ENCODE data around the gene ERH. TPM values are rescaled to one million over a fixed set of nuclear protein-coding genes. Genes with fewer than 3 reads are reported as not detected.
A peak's percentile ranks its signal among the peaks of the same experiment; 100 is the strongest.

ERH gene
- total and polyA plus RNA-seq, 2 donors (not counting 3 experiments of a cell fraction or from before 2014, with no cell fraction given): 157 to 263 TPM

GRCh38 chr14:69363055-69363454 is 35.0 kb downstream of the ERH start:
- H3K4me1 ChIP-seq (ENCODE audit: control insufficient read depth, extremely low read depth, insufficient read depth, low read length): no peaks in the 10 kb centered on the region

More at GRCh38 chr14:69363055-69363454, 35.0 kb downstream of the ERH start:
- FAIRE-seq: no peak
- no peaks in the 10 kb centered on the region for H3K9me1 ChIP-seq (replicated peaks; ENCODE audit: control insufficient read depth, extremely low read depth, insufficient read depth, low read length)
- no peak overlapping the region for H3K4me3 ChIP-seq (replicated peaks in 1 of 3; ENCODE audit: insufficient read depth in 1 of 3, low read depth in 1 of 3, low read length in 3 of 3)
- intact Hi-C loops (cut with micrococcal nuclease) (no loop called here), dilution Hi-C loops (cut with MboI; ENCODE audit: extremely low pct_ligation_motif_present, low sequenced_read_pairs) (no loop called here)
- H3K27me3 ChIP-seq (ENCODE audit: control insufficient read depth in 2 of 2, insufficient read depth in 2 of 2, low read length in 2 of 2): peaks cover 0 to 2% of the 10 kb centered on the region in 2 experiments
- ChIA-PET CTCF (interaction anchor here (1.0 kb wide), 2 partner anchors 120 to 121 kb away, joined by 3 read pairs; no protein-coding TSS in a partner anchor), POLR2A (interaction anchor here (1.1 kb wide), 1 partner anchor 19 kb away, joined by 3 read pairs; no protein-coding TSS in a partner anchor)
- DNase-seq (ENCODE audit: low read depth, low spot score): no peak
- BruUV-seq (replicated peaks): no TSS peak
- no peak overlapping the region for H3K9ac ChIP-seq (replicated peaks; ENCODE audit: extremely low read depth, insufficient read depth, low read length)
- H4K20me1 ChIP-seq (replicated peaks; ENCODE audit: control insufficient read depth, extremely low read depth, insufficient read depth, low read length): no peaks in the 10 kb centered on the region
- H2AFZ ChIP-seq (ENCODE audit: low read depth, low read length): no peak overlapping the region
- H3K9me3 ChIP-seq (replicated peaks; ENCODE audit: control insufficient read depth, insufficient read depth, low read length): no peaks in the 10 kb centered on the region
- H3K27ac ChIP-seq (ENCODE audit: insufficient read depth, low read depth, low read length): no peak overlapping the region
- TF ChIP-seq FOS (IDR thresholded peaks at IDR 0.05; ENCODE audit: borderline replicate concordance, insufficient read depth, low read length) (no peak), CTCF (IDR thresholded peaks at IDR 0.05; ENCODE audit: extremely low read depth in 1 of 2, insufficient read depth in 1 of 2, low read depth in 1 of 2, low read length in 2 of 2) (peak in 1 of 2 donors; percentile 17)
- H3K4me2 ChIP-seq (ENCODE audit: insufficient read depth, low read length): no peak overlapping the region
- H3K79me2 ChIP-seq (ENCODE audit: control insufficient read depth, insufficient read depth, low read length): no peaks in the 10 kb centered on the region
- no peaks in the 10 kb centered on the region for H3K36me3 ChIP-seq (ENCODE audit: control insufficient read depth in 2 of 2, extremely low read depth in 1 of 2, insufficient read depth in 2 of 2, low read length in 2 of 2)
